ENCODE data around the gene CERS5.

- no peak for TF ChIP-seq CTCF (IDR thresholded peaks at IDR 0.05; ENCODE audit: low read depth, low read length)
- no peak for TF ChIP-seq POLR2A (IDR thresholded peaks at IDR 0.05; ENCODE audit: extremely low read depth, insufficient read length)
Measured at GRCh38 chr12:50099302-50100008, 67.7 kb downstream of the CERS5 start.

Data from NB4 (cell line).